Ascending aorta (tissue), 2 donors: Measurements from ENCODE around the gene RXRA. TPM values are rescaled to one million over a fixed set of nuclear protein-coding genes. Genes with fewer than 3 reads are reported as not detected.
A peak's percentile ranks its signal among the peaks of the same experiment; 100 is the strongest.

ENCODE experiments used
- DNase-seq, 2 donors: peaks; one replicate each; pipeline ENCODE4 v3.0.0-alpha.2; 2019; ENCODE audit warnings: low spot score in 2 of 2
- H3K27ac ChIP-seq, 2 donors: fragments of 200-600 bp; sonication (generic); one replicate each; pipeline ENCODE4 v1.5.1; 2016 to 2017; ENCODE audit warnings: mild to moderate bottlenecking in 1 of 2
- H3K27me3 ChIP-seq: fragments of 200-600 bp; sonication (generic); one replicate; pipeline ENCODE4 v1.5.1; 2017
- H3K36me3 ChIP-seq, 2 donors: fragments of 200-600 bp; sonication (generic); one replicate each; pipeline ENCODE4 v1.5.1; 2016
- H3K4me1 ChIP-seq, 2 donors: fragments of 200-600 bp; sonication (generic); one replicate each; pipeline ENCODE4 v1.5.1; 2016 to 2017; ENCODE audit warnings: mild to moderate bottlenecking in 1 of 2
- H3K4me3 ChIP-seq, 2 donors: fragments of 200-600 bp; sonication (generic); one replicate each; pipeline ENCODE4 v1.5.1; 2016 to 2017; ENCODE audit warnings: mild to moderate bottlenecking in 1 of 2
- H3K9me3 ChIP-seq, 2 donors: fragments of 200-600 bp; sonication (generic); one replicate each; pipeline ENCODE4 v1.5.1; 2016
- CTCF ChIP-seq, 3 experiments: fragments of 200-600 bp in 2 of 3; fragments of 450-650 bp in 1 of 3; sonication (generic) in 2 of 3; IDR thresholded peaks; one replicate each; pipeline ENCODE4 v1.5.1; 2016 to 2019; ENCODE audit warnings: antibody characterized with exemption in 3 of 3, mild to moderate bottlenecking in 1 of 3, moderate library complexity in 1 of 3
- intact Hi-C: fragments of 100-400 bp; cut with DNase I; formaldehyde crosslinking; loops from one replicate; pipeline ENCODE4 v1.15.1; 2023
- total RNA-seq: library from RNA; depleted of rRNA; stranded (reverse); fragments of >200 nt; gene quantifications from one replicate; pipeline ENCODE4 v1.1.0, GENCODE V29; 2016

RXRA gene
- total RNA-seq, 1 donor from 2014 or later, result 64.1 TPM

GRCh38 chr9:134459164-134459563, 132.9 kb downstream of the RXRA start:
- no peaks in the 10 kb centered on the region for H3K9me3 ChIP-seq
- H3K27ac ChIP-seq, result peak overlapping the region; percentile 86 to 97
- DNase-seq, result no peak
- no peak for TF ChIP-seq CTCF (IDR thresholded peaks at IDR 0.05)
- peaks cover 4 to 32% of the 10 kb centered on the region in 2 donors for H3K4me1 ChIP-seq
- intact Hi-C loops, result loop anchor here (5.0 kb wide), 3 partner anchors 88 to 248 kb away; no protein-coding TSS in a partner anchor
- H3K36me3 ChIP-seq, result no peaks in the 10 kb centered on the region
- no peak overlapping the region for H3K4me3 ChIP-seq
- no peaks in the 10 kb centered on the region for H3K27me3 ChIP-seq

GRCh38 chr9:134459573-134459972, 133.3 kb downstream of the RXRA start:
- intact Hi-C loops, result loop anchor here (5.0 kb wide), 3 partner anchors 88 to 248 kb away; no protein-coding TSS in a partner anchor
- no peak for TF ChIP-seq CTCF (IDR thresholded peaks at IDR 0.05)
- no peak overlapping the region for H3K4me3 ChIP-seq
- H3K27me3 ChIP-seq, result no peaks in the 10 kb centered on the region
- H3K9me3 ChIP-seq, result no peaks in the 10 kb centered on the region
- no peak overlapping the region for H3K27ac ChIP-seq
- DNase-seq, result no peak
- H3K4me1 ChIP-seq, result peaks cover 4 to 32% of the 10 kb centered on the region in 2 donors
- H3K36me3 ChIP-seq, result no peaks in the 10 kb centered on the region

DNA sequence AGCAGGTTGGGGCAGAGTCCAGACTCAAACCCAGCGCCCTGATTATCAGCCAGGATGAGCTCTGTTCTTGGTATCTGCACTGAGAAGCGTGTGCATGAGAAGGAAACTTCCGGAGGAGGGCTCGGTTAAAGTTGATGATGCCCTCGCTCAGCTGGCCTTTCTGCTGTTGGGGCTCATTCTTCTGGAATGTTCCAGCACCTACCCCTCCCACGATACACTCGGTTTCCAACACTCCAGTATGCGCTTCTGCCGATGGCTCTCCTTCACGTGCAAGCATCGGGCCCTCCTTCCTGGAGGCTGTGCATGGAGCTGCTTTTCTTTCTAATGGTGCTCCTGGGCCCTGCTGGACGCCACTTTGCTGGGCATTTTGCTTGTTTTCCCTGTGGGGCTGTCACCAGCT, 134.0 kb downstream of the RXRA start:
- no peak for TF ChIP-seq CTCF (IDR thresholded peaks at IDR 0.05)
- Histone ChIP-seq H3K27me3 (no peaks in the 10 kb centered on the region), H3K27ac (no peak overlapping the region), H3K4me3 (no peak overlapping the region), H3K4me1 (peaks cover 4 to 31% of the 10 kb centered on the region in 2 donors), H3K9me3 (no peaks in the 10 kb centered on the region), H3K36me3 (no peaks in the 10 kb centered on the region)
- DNase-seq, result no peak
- intact Hi-C loops, result no loop called here

GRCh38 chr9:134460896-134461295, 134.6 kb downstream of the RXRA start:
- H3K4me3 ChIP-seq, result no peak overlapping the region
- TF ChIP-seq CTCF (IDR thresholded peaks at IDR 0.05), result no peak
- no peak for DNase-seq
- H3K9me3 ChIP-seq, result no peaks in the 10 kb centered on the region
- no peaks in the 10 kb centered on the region for H3K36me3 ChIP-seq
- H3K27me3 ChIP-seq, result no peaks in the 10 kb centered on the region
- peaks cover 4 to 24% of the 10 kb centered on the region in 2 donors for H3K4me1 ChIP-seq
- intact Hi-C loops, result no loop called here
- no peak overlapping the region for H3K27ac ChIP-seq

DNA sequence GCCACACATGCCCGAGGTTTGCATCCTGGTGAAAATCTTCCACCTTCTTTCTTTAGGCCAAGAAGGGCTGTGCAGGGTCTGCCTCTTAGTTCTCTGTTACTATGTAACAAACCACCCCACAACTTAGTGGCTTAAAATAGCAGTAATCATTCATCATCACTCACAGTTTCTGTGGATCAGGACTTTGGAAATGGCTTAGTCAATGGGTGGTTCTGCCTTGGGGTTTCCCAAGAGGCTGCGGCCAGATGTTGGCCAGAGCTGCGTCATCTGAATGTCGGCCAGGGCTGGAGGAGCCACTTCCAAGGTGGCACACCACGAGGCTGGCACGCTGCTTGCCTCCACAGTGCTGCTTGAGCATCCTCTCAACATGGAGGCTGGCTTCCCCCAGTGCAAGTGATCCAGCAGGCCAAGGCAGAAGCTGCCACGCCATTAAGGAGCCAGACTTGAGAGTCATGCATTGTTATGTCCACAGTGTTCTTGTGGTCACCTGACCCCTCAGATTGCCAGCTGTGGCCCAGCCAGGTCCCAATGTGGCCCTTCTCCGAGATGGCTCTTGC, 135.2 kb downstream of the RXRA start:
- Histone ChIP-seq H3K4me3 (no peak overlapping the region), H3K27ac (no peak overlapping the region), H3K36me3 (no peaks in the 10 kb centered on the region), H3K4me1 (peaks cover 4 to 19% of the 10 kb centered on the region in 2 donors), H3K27me3 (no peaks in the 10 kb centered on the region), H3K9me3 (no peaks in the 10 kb centered on the region)
- no peak for DNase-seq
- intact Hi-C loops, result no loop called here
- no peak for TF ChIP-seq CTCF (IDR thresholded peaks at IDR 0.05)

- intact Hi-C loops, result no loop called here
- H3K9me3 ChIP-seq, result no peaks in the 10 kb centered on the region
Observed at GRCh38 chr9:134462318-134462717, 136.1 kb downstream of the RXRA start.

More at GRCh38 chr9:134462318-134462717, 136.1 kb downstream of the RXRA start:
- Histone ChIP-seq H3K27ac (no peak overlapping the region), H3K36me3 (no peaks in the 10 kb centered on the region), H3K27me3 (no peaks in the 10 kb centered on the region), H3K4me1 (peaks cover 0 to 11% of the 10 kb centered on the region in 2 donors), H3K4me3 (no peak overlapping the region)
- no peak for TF ChIP-seq CTCF (IDR thresholded peaks at IDR 0.05)
- no peak for DNase-seq
